HUES48 (cell line): ENCODE results near the gene RAD23B.

Experiments
- H3K27ac ChIP-seq: one replicate; pipeline ENCODE4 v1.7.0; 2013; ENCODE audit warnings: low read depth, low read length, inconsistent platforms
- H3K27me3 ChIP-seq: 2 replicates; pipeline ENCODE4 v1.6.1; 2013; ENCODE audit warnings: mild to moderate bottlenecking, low read length; ENCODE audit not compliant: control insufficient read depth, insufficient read depth
- H3K36me3 ChIP-seq: 2 replicates; pipeline ENCODE4 v1.6.1; 2013; ENCODE audit warnings: low read length; ENCODE audit not compliant: control insufficient read depth, insufficient read depth
- H3K4me1 ChIP-seq: 2 replicates; pipeline ENCODE4 v1.6.1; 2013; ENCODE audit warnings: mild to moderate bottlenecking, low read length; ENCODE audit not compliant: control insufficient read depth, insufficient read depth
- H3K4me3 ChIP-seq: 2 replicates; pipeline ENCODE4 v1.5.1; 2013; ENCODE audit warnings: mild to moderate bottlenecking, low read depth, low read length
- H3K9ac ChIP-seq: 2 replicates; pipeline ENCODE4 v1.6.1; 2013; ENCODE audit warnings: mild to moderate bottlenecking, low read depth, low read length, moderate library complexity
- H3K9me3 ChIP-seq: 2 replicates; pipeline ENCODE4 v1.6.1; 2013; ENCODE audit warnings: low read length; ENCODE audit not compliant: control insufficient read depth, insufficient read depth

RAD23B gene

DNA sequence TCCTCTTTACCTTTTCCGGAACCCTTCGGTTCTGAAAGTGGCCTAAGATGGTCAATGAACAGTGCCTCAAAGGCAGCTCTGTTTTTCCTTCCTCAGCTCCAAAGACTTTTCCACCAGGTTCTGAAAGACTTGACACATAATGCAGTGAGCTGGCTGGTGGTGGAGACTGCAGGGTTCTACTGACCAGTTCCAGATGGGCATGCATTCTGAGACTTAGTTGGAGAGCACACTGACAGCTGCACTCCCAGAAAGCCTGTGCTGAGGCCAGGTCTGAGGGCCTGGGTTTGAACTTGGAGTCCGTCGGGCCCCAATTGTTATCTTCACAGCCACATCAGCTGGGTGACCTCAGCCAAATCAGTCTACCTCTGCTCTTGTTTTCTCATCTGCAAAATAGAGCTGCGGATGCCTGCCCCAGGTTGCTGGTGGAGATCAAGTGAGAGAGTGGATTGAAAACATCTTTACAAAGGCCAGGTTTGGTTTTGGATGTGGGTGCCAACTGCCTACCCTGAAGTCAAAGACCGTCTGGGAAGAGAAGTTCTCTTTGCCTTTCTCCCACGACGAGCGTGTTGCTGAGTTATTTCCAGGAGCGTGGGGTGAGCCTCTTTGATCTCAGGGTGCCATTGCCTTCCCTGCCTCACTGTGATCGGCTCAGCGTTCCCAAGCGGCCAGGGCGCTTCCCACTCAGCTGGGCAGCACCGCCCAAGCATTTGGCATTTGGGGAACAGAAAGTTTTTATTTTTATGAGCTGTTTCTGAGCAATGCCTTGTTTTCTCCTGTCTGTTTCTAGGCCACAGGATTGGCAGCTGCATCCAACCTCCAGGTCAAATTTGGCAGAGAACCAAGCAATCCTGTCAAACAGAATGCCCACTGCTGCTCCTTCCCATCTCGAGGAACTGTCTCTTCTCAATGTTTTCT lies 54.9 kb downstream of the RAD23B start:
- Histone ChIP-seq H3K27me3 (no peaks in the 10 kb centered on the region), H3K9ac (no peak overlapping the region), H3K9me3 (no peaks in the 10 kb centered on the region), H3K36me3 (peaks cover 48% of the 10 kb centered on the region), H3K4me3 (no peak overlapping the region), H3K27ac (peak overlapping the region; percentile 42), H3K4me1 (no peaks in the 10 kb centered on the region)

DNA sequence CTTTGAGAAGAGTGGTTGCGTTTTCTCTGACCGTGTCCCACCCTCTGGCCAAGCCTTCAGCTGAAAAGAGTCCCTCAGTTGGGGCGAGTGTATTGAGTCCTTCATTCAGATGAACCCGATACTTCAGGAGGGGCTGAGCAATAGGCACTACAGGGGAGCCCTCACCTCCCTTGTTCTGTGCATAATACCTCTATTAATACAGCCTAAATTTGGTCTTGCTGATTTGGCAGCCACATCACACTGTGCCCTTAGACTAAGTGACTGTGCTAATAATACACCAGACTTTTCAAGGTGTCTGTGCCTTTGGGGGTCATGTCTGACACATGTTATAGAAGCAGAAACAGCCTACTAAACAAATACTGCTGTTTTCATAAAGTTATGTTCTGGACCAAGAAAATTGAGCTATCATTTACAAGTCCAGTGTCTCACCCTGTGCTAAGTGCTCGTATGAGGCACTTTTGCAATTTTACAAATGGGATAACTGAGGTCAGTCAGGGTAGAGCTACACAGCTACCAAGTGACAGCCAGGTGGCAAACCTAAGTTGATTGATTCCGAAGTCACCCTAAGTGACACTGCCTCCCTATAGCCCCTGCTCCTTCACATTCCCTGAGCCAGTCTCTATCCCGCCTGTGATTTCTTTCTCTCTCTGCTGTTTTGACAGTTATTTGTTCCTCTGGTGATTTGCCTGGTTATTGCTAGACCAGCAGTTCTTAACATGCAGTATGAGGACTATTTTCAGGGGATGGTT lies 56.0 kb downstream of the RAD23B start:
- Histone ChIP-seq H3K4me1 (no peaks in the 10 kb centered on the region), H3K27ac (no peak overlapping the region), H3K36me3 (peaks cover 36% of the 10 kb centered on the region), H3K9me3 (no peaks in the 10 kb centered on the region), H3K27me3 (no peaks in the 10 kb centered on the region), H3K4me3 (no peak overlapping the region), H3K9ac (no peak overlapping the region)

DNA sequence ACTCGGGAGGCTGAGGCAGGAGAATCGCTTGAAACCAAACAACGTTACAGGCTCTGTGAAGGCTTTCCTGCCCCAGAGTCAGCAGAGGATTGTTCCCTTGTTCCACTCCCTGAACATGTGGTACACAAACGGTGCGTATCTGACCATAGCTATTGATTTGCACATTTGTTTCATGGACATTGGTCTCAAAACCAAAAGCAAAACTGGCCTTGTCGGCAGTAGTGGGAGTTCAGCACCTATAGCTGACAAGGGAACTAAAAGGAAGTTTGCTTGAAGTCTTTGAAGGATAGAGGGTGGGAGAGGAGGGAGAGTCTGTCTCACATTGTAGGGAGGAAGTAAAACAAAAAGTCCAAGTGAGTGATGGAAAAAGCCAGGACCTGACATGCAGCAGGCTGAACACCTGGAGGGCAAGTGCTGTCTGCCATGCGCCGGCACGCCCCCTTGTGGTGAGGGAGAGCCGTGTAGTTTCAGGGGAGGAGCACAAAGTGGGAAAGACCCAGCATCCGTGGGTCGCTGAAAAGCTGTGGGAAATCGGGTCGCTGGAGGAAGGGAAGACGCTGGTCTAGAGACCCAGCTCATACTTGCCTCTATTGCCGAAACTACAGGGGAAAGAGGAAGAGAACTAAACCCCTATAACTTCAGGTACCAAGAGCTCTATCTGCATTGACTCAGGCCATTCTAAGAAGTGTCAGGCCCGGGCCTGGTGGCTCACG lies 58.0 kb downstream of the RAD23B start:
- no peaks in the 10 kb centered on the region for H3K4me1 ChIP-seq
- H3K9ac ChIP-seq = no peak overlapping the region
- no peaks in the 10 kb centered on the region for H3K27me3 ChIP-seq
- no peak overlapping the region for H3K27ac ChIP-seq
- H3K36me3 ChIP-seq = peaks cover 20% of the 10 kb centered on the region
- H3K9me3 ChIP-seq = no peaks in the 10 kb centered on the region
- no peak overlapping the region for H3K4me3 ChIP-seq

DNA sequence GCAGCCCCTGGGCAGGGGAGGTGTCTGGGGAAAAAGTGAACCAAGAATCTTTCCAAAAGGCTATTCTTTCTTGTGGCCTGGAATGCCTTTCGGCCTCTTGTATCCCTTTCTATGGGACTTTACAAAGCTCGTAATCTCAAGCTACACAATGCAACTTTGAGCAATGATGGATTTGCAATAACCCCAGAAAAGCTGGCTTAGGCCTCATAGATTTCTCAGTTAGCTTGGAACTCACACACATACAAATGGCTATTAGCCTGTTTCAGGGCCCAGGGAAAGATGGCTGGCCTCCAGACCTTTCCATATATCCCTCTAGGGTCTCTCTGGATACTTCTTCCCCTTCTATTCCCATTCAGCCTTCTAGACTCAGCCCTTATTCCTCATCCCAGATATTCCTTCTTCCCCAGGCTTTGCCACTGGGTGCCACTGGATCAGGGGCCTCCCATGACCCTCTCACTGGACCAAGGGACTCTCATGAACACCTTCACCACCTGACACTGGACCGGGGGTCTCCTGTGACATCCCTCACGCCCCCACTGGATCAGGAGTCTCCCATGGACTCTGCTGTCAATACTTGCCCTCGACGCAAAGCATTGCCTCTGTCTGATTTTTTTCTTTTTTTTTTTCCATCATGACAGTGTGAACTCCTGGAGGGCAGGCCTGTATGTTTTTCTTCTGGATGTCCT lies 59.5 kb downstream of the RAD23B start:
- H3K27me3 ChIP-seq = no peaks in the 10 kb centered on the region
- no peaks in the 10 kb centered on the region for H3K4me1 ChIP-seq
- no peaks in the 10 kb centered on the region for H3K9me3 ChIP-seq
- no peak overlapping the region for H3K27ac ChIP-seq
- H3K36me3 ChIP-seq = peaks cover 18% of the 10 kb centered on the region
- no peak overlapping the region for H3K4me3 ChIP-seq
- no peak overlapping the region for H3K9ac ChIP-seq

- Histone ChIP-seq H3K4me1 (peaks cover 6% of the 10 kb centered on the region; the same call in 1 of the 2 replicates), H3K4me3 (no peak overlapping the region), H3K36me3 (no peaks in the 10 kb centered on the region), H3K9ac (no peak overlapping the region), H3K27ac (no peak overlapping the region), H3K27me3 (no peaks in the 10 kb centered on the region), H3K9me3 (no peaks in the 10 kb centered on the region)
Measured at GRCh38 chr9:107345327-107345726, 62.2 kb downstream of the RAD23B start.

DNA sequence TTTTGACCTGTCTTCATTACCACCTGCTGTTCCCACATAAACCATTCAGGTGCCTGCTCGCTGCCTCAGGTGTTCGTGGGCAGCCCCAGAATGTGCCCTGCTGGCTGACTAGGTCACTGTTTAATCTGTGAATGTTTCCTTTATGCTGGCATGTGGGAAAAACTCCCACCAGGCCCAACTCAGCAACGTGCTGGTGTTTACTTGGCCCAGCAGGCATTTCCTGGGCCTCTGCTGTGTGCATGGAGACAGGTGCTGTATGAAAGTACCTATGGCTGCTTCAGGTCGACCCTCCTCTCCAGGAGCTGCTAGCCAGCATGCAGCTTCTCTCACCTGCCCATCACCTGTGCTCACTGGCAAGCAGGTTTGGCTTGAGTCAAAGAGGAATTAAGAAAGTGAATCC lies 65.8 kb downstream of the RAD23B start:
- H3K27ac ChIP-seq = no peak overlapping the region
- no peak overlapping the region for H3K4me3 ChIP-seq
- no peaks in the 10 kb centered on the region for H3K27me3 ChIP-seq
- no peaks in the 10 kb centered on the region for H3K36me3 ChIP-seq
- no peaks in the 10 kb centered on the region for H3K9me3 ChIP-seq
- no peak overlapping the region for H3K9ac ChIP-seq
- peaks cover 6% of the 10 kb centered on the region; the same call in 1 of the 2 replicates for H3K4me1 ChIP-seq

GRCh38 chr9:107350443-107350842 lies 67.4 kb downstream of the RAD23B start:
- H3K27ac ChIP-seq = no peak overlapping the region
- H3K4me1 ChIP-seq = peaks cover 6% of the 10 kb centered on the region; the same call in 1 of the 2 replicates
- no peaks in the 10 kb centered on the region for H3K9me3 ChIP-seq
- no peak overlapping the region for H3K4me3 ChIP-seq
- no peaks in the 10 kb centered on the region for H3K27me3 ChIP-seq
- no peak overlapping the region for H3K9ac ChIP-seq
- H3K36me3 ChIP-seq = no peaks in the 10 kb centered on the region

DNA sequence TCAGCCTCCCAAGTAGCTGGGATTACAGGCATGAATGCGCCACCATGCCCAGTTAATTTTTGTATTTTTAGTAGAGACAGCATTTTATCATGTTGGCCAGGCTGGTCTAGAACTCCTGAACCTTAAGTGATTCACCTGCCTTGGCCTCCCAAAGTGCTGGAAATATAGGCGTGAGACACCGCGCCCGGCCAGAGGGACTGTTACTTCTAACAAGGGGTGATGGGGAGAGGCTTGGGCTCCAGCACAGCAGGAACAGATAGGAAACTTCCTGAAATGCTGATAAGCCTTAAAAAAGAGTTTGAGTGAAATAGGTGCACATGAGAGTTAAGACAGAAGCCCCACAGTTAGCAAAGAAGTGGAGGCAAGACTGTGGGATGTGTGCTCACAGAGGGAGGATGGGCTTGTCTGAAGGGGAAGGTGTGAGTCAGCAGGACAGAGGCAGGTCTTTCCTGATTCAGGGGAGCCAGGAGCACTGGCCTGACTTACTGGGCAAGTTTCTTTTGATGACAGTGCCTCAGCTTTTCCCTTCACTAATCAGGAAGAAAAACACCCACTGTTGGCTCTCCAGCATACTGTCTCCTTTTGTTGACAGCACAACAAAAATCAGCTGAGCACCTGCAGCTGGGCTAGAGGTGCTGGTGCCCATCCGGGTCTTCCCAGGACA lies 68.4 kb downstream of the RAD23B start:
- Histone ChIP-seq H3K4me3 (no peak overlapping the region), H3K9me3 (no peaks in the 10 kb centered on the region), H3K27ac (no peak overlapping the region), H3K36me3 (no peaks in the 10 kb centered on the region), H3K9ac (no peak overlapping the region), H3K27me3 (no peaks in the 10 kb centered on the region), H3K4me1 (peaks cover 6% of the 10 kb centered on the region; the same call in 1 of the 2 replicates)

DNA sequence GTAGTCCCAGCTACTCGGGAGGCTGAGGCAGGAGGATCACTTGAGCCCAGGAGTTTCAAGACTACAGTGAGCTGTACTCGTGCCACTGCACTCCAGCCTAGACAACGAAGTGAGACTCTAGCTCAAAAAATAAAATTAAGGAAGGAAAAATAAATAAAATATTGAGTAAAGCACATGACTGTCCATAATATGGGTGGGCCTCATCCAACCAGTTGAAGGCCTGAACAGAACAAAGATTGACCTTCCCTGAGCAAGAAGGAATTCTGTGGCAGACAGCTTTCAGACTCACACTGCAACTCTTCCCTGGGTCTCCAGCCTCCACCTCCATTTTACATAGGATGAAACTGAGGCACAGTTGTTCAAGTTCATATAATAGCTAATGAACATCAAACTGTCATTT lies 72.3 kb downstream of the RAD23B start:
- Histone ChIP-seq H3K9me3 (no peaks in the 10 kb centered on the region), H3K4me1 (no peaks in the 10 kb centered on the region), H3K27ac (no peak overlapping the region), H3K9ac (no peak overlapping the region), H3K36me3 (no peaks in the 10 kb centered on the region), H3K27me3 (no peaks in the 10 kb centered on the region), H3K4me3 (no peak overlapping the region)

DNA sequence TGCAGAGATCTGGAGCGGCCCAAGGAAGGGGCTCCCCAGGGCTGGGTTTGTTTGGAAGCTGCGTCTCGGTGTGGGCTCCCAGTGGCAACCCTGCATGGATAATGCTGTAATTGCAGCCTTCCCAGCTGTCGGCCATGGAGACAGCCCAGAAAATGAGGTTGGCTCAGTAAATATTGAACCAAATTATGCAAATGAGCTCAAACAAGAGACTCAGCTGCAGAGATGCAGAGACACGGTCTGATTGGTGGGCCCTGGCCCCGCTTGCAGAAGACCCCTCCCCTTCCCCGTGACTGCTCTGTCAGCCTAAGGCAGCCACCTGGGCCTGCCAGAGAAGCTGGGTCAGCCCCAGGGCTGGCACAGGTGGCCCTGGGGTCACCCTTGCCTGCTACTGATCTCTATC lies 75.9 kb downstream of the RAD23B start:
- H3K36me3 ChIP-seq = no peaks in the 10 kb centered on the region
- no peaks in the 10 kb centered on the region for H3K9me3 ChIP-seq
- H3K9ac ChIP-seq = no peak overlapping the region
- H3K27ac ChIP-seq = no peak overlapping the region
- no peaks in the 10 kb centered on the region for H3K27me3 ChIP-seq
- peaks cover 4% of the 10 kb centered on the region; the same call in 1 of the 2 replicates for H3K4me1 ChIP-seq
- no peak overlapping the region for H3K4me3 ChIP-seq
